GM21737 (cell line): ENCODE measurements around the gene DPP6.
"Not testable (repeated sequence)": the region's sequence is repeated elsewhere in the genome, so short reads cannot be mapped to it uniquely, and the experiment has no call there.

Source experiments
- ATAC-seq: cut with Tn5 transposase; IDR thresholded peaks from one replicate; pipeline ENCODE4 v1.9.1; 2021; ENCODE audit warnings: mild to moderate bottlenecking, moderate library complexity; ENCODE audit not compliant: unreplicated experiment

Gene DPP6

GRCh38 chr7:154646126-154647013, 594.2 kb downstream of the DPP6 start:
- ATAC-seq = no peak

GRCh38 chr7:154647625-154648024, 595.4 kb downstream of the DPP6 start:
- ATAC-seq = no peak

GRCh38 chr7:154649015-154649414, 596.8 kb downstream of the DPP6 start:
- ATAC-seq = no peak

- no peak for ATAC-seq
These were observed 597.2 kb downstream of the DPP6 start for GRCh38 chr7:154649434-154649833.

GRCh38 chr7:154650275-154650674, 598.1 kb downstream of the DPP6 start:
- no peak for ATAC-seq

- no peak for ATAC-seq
These were observed 599.3 kb downstream of the DPP6 start for GRCh38 chr7:154651501-154651900.

GRCh38 chr7:154652564-154652963, 600.4 kb downstream of the DPP6 start:
- no peak for ATAC-seq

- ATAC-seq = no peak
These were observed 601.1 kb downstream of the DPP6 start for GRCh38 chr7:154653281-154653680.

GRCh38 chr7:154656618-154657017, 604.4 kb downstream of the DPP6 start:
- ATAC-seq = no peak

GRCh38 chr7:154666768-154667167, 614.6 kb downstream of the DPP6 start:
- no peak for ATAC-seq

- no peak for ATAC-seq
These were observed 620.6 kb downstream of the DPP6 start for GRCh38 chr7:154672659-154673415.

GRCh38 chr7:154674191-154674590, 622.0 kb downstream of the DPP6 start:
- no peak for ATAC-seq

GRCh38 chr7:154675560-154675959, 623.4 kb downstream of the DPP6 start:
- ATAC-seq = no peak

GRCh38 chr7:154676033-154676421, 623.8 kb downstream of the DPP6 start:
- not testable (repeated sequence) for ATAC-seq

GRCh38 chr7:154676422-154677073, 624.4 kb downstream of the DPP6 start:
- no peak for ATAC-seq

GRCh38 chr7:154677454-154677853, 625.3 kb downstream of the DPP6 start:
- no peak for ATAC-seq

- not testable (repeated sequence) for ATAC-seq
These were observed 625.9 kb downstream of the DPP6 start for GRCh38 chr7:154678001-154678550.

GRCh38 chr7:154679379-154680053, 627.3 kb downstream of the DPP6 start:
- no peak for ATAC-seq

- no peak for ATAC-seq
These were observed 628.9 kb downstream of the DPP6 start for GRCh38 chr7:154680894-154681659.

GRCh38 chr7:154682003-154682402, 629.8 kb downstream of the DPP6 start:
- no peak for ATAC-seq
